T-helper 2 cell treated with Interferon-gamma antibody and Interleukin-4, amounts not matched to agents 5 μg/mL and 100 μg/mL, for 36 hours (primary cell): ENCODE data around the gene FCER2.

Experiments
- DNase-seq: peaks from one replicate; pipeline ENCODE4 v3.0.0; 2021; ENCODE audit warnings: low spot score
- H3K27ac Mint-ChIP-seq: one replicate; pipeline ENCODE4 v1.8.0; 2021; ENCODE audit warnings: mild to moderate bottlenecking, mixed read lengths
- H3K27me3 Mint-ChIP-seq: one replicate; pipeline ENCODE4 v1.8.0; 2021; ENCODE audit warnings: low read depth, mixed read lengths
- H3K36me3 Mint-ChIP-seq: one replicate; pipeline ENCODE4 v1.8.0; 2021; ENCODE audit warnings: low read depth, mixed read lengths
- H3K4me1 Mint-ChIP-seq: one replicate; pipeline ENCODE4 v1.8.0; 2021; ENCODE audit warnings: low read depth, mixed read lengths
- H3K4me3 Mint-ChIP-seq: one replicate; pipeline ENCODE4 v1.8.0; 2022; ENCODE audit warnings: mild to moderate bottlenecking, moderate library complexity, mixed read lengths
- H3K9me3 Mint-ChIP-seq: one replicate; pipeline ENCODE4 v1.8.0; 2021; ENCODE audit warnings: mixed read lengths

The FCER2 gene

GRCh38 chr19:7670150-7670783, 31.7 kb downstream of the FCER2 start:
- Mint-ChIP-seq H3K9me3 (peaks cover 4% of the 10 kb centered on the region), H3K27ac (no peak overlapping the region), H3K4me3 (peak overlapping the region; percentile 64), H3K36me3 (no peaks in the 10 kb centered on the region), H3K4me1 (peaks cover 11% of the 10 kb centered on the region), H3K27me3 (peaks cover 21% of the 10 kb centered on the region)
- no peak for DNase-seq

GRCh38 chr19:7669641-7670040, 32.3 kb downstream of the FCER2 start:
- H3K27ac Mint-ChIP-seq, result no peak overlapping the region
- H3K27me3 Mint-ChIP-seq, result peaks cover 21% of the 10 kb centered on the region
- no peak overlapping the region for H3K4me3 Mint-ChIP-seq
- DNase-seq, result no peak
- H3K36me3 Mint-ChIP-seq, result no peaks in the 10 kb centered on the region
- peaks cover 11% of the 10 kb centered on the region for H3K4me1 Mint-ChIP-seq
- peaks cover 4% of the 10 kb centered on the region for H3K9me3 Mint-ChIP-seq

GRCh38 chr19:7668842-7669241, 33.1 kb downstream of the FCER2 start, which contains the start of gene RETN:
Gene RETN (plus strand): TSS chr19:7669049. CDS start chr19:7669327, 278 bp downstream.
- H3K4me1 Mint-ChIP-seq, result peaks cover 9% of the 10 kb centered on the region
- no peak for DNase-seq
- no peaks in the 10 kb centered on the region for H3K36me3 Mint-ChIP-seq
- no peak within 1 kb of the TSS for H3K4me3 Mint-ChIP-seq
- H3K27me3 Mint-ChIP-seq, result peaks cover 18% of the 10 kb centered on the region
- peaks cover under 1% of the 10 kb centered on the region for H3K9me3 Mint-ChIP-seq
- no peak within 1 kb of the TSS for H3K27ac Mint-ChIP-seq

- H3K4me3 Mint-ChIP-seq, result no peak overlapping the region
Measured at GRCh38 chr19:7665076-7665475, 36.9 kb downstream of the FCER2 start.

GRCh38 chr19:7663706-7664105, 38.2 kb downstream of the FCER2 start:
- Mint-ChIP-seq H3K27me3 (no peaks in the 10 kb centered on the region), H3K4me3 (no peak overlapping the region), H3K9me3 (no peaks in the 10 kb centered on the region), H3K36me3 (no peaks in the 10 kb centered on the region), H3K4me1 (no peaks in the 10 kb centered on the region), H3K27ac (no peak overlapping the region)
- no peak for DNase-seq

More at GRCh38 chr19:7665076-7665475, 36.9 kb downstream of the FCER2 start:
- DNase-seq, result no peak
- H3K27me3 Mint-ChIP-seq, result peaks cover 7% of the 10 kb centered on the region
- no peaks in the 10 kb centered on the region for H3K36me3 Mint-ChIP-seq
- H3K27ac Mint-ChIP-seq, result no peak overlapping the region
- no peaks in the 10 kb centered on the region for H3K9me3 Mint-ChIP-seq
- H3K4me1 Mint-ChIP-seq, result peaks cover 2% of the 10 kb centered on the region

- no peak overlapping the region for H3K27ac Mint-ChIP-seq
- H3K36me3 Mint-ChIP-seq, result no peaks in the 10 kb centered on the region
- DNase-seq, result no peak
- no peaks in the 10 kb centered on the region for H3K9me3 Mint-ChIP-seq
- peaks cover 6% of the 10 kb centered on the region for H3K4me1 Mint-ChIP-seq
- H3K4me3 Mint-ChIP-seq, result no peak overlapping the region
- H3K27me3 Mint-ChIP-seq, result no peaks in the 10 kb centered on the region
Measured at GRCh38 chr19:7662657-7663056, 39.3 kb downstream of the FCER2 start.

- DNase-seq, result no peak
- H3K9me3 Mint-ChIP-seq, result no peaks in the 10 kb centered on the region
- no peak overlapping the region for H3K27ac Mint-ChIP-seq
- H3K27me3 Mint-ChIP-seq, result no peaks in the 10 kb centered on the region
- H3K36me3 Mint-ChIP-seq, result no peaks in the 10 kb centered on the region
- no peak overlapping the region for H3K4me3 Mint-ChIP-seq
- peaks cover 8% of the 10 kb centered on the region for H3K4me1 Mint-ChIP-seq
Measured at GRCh38 chr19:7661744-7662538, 40.0 kb downstream of the FCER2 start.

- DNase-seq, result peak; percentile 35
- Mint-ChIP-seq H3K36me3 (no peaks in the 10 kb centered on the region), H3K9me3 (no peaks in the 10 kb centered on the region), H3K27me3 (no peaks in the 10 kb centered on the region), H3K27ac (peak overlapping the region; percentile 62), H3K4me3 (peak overlapping the region; percentile 57), H3K4me1 (peaks cover 12% of the 10 kb centered on the region)
Measured at GRCh38 chr19:7658219-7658686, 43.7 kb downstream of the FCER2 start.

- Mint-ChIP-seq H3K4me3 (no peak overlapping the region), H3K27ac (no peak overlapping the region), H3K36me3 (no peaks in the 10 kb centered on the region), H3K9me3 (no peaks in the 10 kb centered on the region), H3K27me3 (no peaks in the 10 kb centered on the region), H3K4me1 (peaks cover 13% of the 10 kb centered on the region)
- DNase-seq, result peak; percentile 42
Measured at GRCh38 chr19:7657131-7657751, 44.7 kb downstream of the FCER2 start.

- DNase-seq, result no peak
- Mint-ChIP-seq H3K27ac (no peak overlapping the region), H3K36me3 (no peaks in the 10 kb centered on the region), H3K4me3 (no peak overlapping the region), H3K9me3 (no peaks in the 10 kb centered on the region), H3K4me1 (peaks cover 15% of the 10 kb centered on the region), H3K27me3 (no peaks in the 10 kb centered on the region)
Measured at GRCh38 chr19:7655581-7655980, 46.4 kb downstream of the FCER2 start.

- Mint-ChIP-seq H3K27me3 (no peaks in the 10 kb centered on the region), H3K27ac (no peak overlapping the region), H3K4me1 (peaks cover 15% of the 10 kb centered on the region), H3K36me3 (no peaks in the 10 kb centered on the region), H3K9me3 (no peaks in the 10 kb centered on the region), H3K4me3 (no peak overlapping the region)
- DNase-seq, result no peak
Measured at GRCh38 chr19:7654401-7654800, 47.5 kb downstream of the FCER2 start.

GRCh38 chr19:7652061-7652641, 49.8 kb downstream of the FCER2 start:
- Mint-ChIP-seq H3K4me1 (peaks cover 7% of the 10 kb centered on the region), H3K27me3 (no peaks in the 10 kb centered on the region), H3K4me3 (peak overlapping the region; percentile 76), H3K9me3 (no peaks in the 10 kb centered on the region), H3K27ac (peak overlapping the region; percentile 69), H3K36me3 (peaks cover 2% of the 10 kb centered on the region)
- peak; percentile 80 for DNase-seq

GRCh38 chr19:7650148-7650547, 51.8 kb downstream of the FCER2 start:
- Mint-ChIP-seq H3K4me3 (no peak overlapping the region), H3K27ac (no peak overlapping the region), H3K36me3 (peaks cover 6% of the 10 kb centered on the region), H3K4me1 (peaks cover 7% of the 10 kb centered on the region), H3K9me3 (no peaks in the 10 kb centered on the region), H3K27me3 (no peaks in the 10 kb centered on the region)
- no peak for DNase-seq
